ENCODE results near the gene CACNA1B. TPM values are rescaled to one million over a fixed set of nuclear protein-coding genes. Genes with fewer than 3 reads are reported as not detected.
"Not testable (repeated sequence)": the region's sequence is repeated elsewhere in the genome, so short reads cannot be mapped to it uniquely, and the experiment has no call there.

The CACNA1B gene
- total RNA-seq, 2 experiments from 2014 or later: 0.05 TPM

DNA sequence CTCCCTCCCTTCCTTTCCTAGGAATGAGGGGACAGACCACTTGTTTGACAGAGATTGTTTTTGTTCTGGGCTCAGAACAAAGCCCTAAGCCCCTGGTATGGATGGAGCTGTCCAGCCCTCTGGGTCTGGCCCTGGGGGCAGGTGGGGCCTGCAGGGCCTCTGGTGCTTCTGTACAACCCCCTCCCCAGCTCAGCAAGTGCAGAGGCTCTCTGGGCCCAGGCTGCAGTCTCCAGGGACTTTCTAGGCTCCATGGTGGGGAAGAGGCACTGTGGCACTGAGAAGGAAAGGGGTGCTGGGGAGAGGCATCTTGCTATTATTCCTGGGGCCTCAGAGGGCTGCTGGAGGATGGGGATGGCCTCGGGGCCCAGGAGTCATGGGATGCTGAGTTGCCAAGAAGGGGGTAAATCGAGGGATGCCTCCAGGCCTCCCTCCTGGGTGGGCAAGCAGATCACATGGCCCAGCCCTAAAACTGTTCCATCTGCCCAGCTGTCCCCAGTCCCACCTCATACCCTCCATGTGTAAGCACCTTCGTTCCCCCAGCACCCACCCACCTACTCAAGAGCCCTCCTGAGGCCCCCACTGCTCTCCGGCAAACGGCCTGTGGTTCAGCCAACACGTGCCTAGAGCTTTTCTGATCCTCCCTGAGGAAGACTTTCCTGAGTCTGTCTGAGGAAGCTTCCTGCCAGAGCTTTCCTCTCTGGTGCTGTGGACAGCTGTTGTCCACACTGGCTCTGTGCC, 225.7 kb downstream of the CACNA1B start:
- no peaks in the 10 kb centered on the region for H3K9me3 Mint-ChIP-seq
- no peak overlapping the region for H3K27ac Mint-ChIP-seq
- H3K4me1 Mint-ChIP-seq (ENCODE audit: low read depth): no peaks in the 10 kb centered on the region
- no peak overlapping the region for H3K4me3 Mint-ChIP-seq
- CTCF ChIA-PET: interaction anchor here (0.6 kb wide), 1 partner anchor 13 kb away, joined by 3 read pairs; no protein-coding TSS in a partner anchor
- H3K36me3 Mint-ChIP-seq (ENCODE audit: low read depth): no peaks in the 10 kb centered on the region
- DNase-seq: no peak
- intact Hi-C loops (cut with micrococcal nuclease): no loop called here
- peaks cover 2% of the 10 kb centered on the region for H3K27me3 Mint-ChIP-seq (ENCODE audit: low read depth)

DNA sequence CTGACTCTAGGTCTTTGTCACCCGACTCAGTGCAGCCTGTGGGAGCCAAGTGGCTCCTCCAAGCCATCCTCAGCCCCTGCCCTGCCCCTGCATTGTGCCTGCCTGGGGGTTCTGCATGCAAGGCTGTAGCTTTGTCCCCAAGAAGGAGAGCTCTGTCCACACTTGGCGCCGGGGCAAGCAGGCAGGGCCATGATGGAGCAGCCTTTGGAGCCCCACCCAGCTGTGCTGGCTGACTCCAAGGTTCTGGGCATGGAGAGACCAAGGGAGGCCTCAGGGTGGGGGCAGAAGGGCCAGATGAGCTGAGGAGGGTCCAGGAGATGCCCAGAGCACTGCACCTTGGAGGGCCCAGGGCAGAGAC, 226.2 kb downstream of the CACNA1B start:
- Mint-ChIP-seq H3K9me3 (no peaks in the 10 kb centered on the region), H3K27ac (no peak overlapping the region), H3K27me3 (ENCODE audit: low read depth) (peaks cover 2% of the 10 kb centered on the region), H3K4me3 (no peak overlapping the region), H3K4me1 (ENCODE audit: low read depth) (no peaks in the 10 kb centered on the region), H3K36me3 (ENCODE audit: low read depth) (no peaks in the 10 kb centered on the region)
- CTCF ChIA-PET: no interaction called here
- intact Hi-C loops (cut with micrococcal nuclease): no loop called here
- DNase-seq: no peak

DNA sequence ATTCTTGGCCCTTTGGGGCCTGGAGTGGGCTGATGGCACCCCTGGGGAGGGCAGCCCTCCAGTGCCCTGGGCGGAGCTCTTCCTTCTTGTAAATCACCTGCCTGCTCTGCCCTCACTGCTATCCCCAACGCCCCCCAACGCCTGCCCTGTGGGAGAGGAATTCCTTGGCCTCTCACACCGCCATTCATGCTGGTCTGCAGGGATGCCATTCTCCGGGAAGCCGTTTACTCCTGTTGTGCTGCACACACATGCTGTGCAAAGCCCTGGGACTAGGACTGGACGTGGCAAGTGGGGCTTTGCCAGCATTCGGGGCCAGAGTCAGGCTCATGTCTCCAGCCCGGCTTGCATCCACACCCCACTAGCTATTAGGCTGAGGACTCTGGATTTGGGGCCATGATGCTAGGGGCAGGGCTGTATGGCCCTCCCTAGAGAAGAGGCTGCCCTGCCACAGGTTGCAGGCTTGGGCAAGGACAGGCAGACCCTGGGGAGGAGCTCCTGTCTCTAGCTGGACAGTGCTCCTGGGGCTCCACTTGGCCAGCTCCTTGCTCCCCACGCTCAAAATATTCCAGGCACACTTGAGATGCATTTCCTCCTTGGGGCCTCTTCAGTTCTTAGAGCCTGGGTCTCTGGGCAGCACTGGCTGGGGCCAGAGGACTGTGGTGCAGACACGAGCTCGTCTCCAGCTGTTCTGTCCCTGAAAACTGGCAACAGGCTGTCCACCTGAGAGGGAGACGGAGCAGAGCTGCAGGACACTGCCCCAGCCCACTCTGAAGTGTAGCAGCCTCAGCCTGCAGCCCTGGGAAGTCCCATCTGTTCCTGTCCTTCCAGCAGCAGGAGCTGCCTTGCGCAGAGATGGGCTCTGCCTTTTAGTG, 226.9 kb downstream of the CACNA1B start:
- Mint-ChIP-seq H3K4me3 (no peak overlapping the region), H3K9me3 (no peaks in the 10 kb centered on the region), H3K4me1 (ENCODE audit: low read depth) (no peaks in the 10 kb centered on the region), H3K36me3 (ENCODE audit: low read depth) (no peaks in the 10 kb centered on the region), H3K27me3 (ENCODE audit: low read depth) (peaks cover 2% of the 10 kb centered on the region), H3K27ac (no peak overlapping the region)
- intact Hi-C loops (cut with micrococcal nuclease): no loop called here
- CTCF ChIA-PET: no interaction called here
- DNase-seq: no peak

DNA sequence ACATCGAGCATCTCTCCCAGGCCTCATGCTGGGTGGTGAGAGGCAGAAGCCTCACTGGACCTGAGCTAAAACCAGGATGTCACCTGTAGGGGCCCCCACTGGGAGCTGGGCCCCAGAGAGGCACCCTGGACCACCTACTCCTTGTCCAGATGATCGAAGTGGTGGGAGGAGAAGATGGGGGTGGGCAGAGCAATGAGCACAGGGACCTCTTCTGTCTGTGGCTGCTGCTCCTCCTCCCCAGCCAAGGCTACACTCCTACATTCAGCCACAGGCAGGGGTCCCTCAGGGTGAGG, 227.5 kb downstream of the CACNA1B start:
- H3K4me1 Mint-ChIP-seq (ENCODE audit: low read depth): no peaks in the 10 kb centered on the region
- no peak overlapping the region for H3K27ac Mint-ChIP-seq
- H3K27me3 Mint-ChIP-seq (ENCODE audit: low read depth): peaks cover 2% of the 10 kb centered on the region
- H3K9me3 Mint-ChIP-seq: no peaks in the 10 kb centered on the region
- DNase-seq: no peak
- no peaks in the 10 kb centered on the region for H3K36me3 Mint-ChIP-seq (ENCODE audit: low read depth)
- CTCF ChIA-PET: no interaction called here
- intact Hi-C loops (cut with micrococcal nuclease): no loop called here
- no peak overlapping the region for H3K4me3 Mint-ChIP-seq

DNA sequence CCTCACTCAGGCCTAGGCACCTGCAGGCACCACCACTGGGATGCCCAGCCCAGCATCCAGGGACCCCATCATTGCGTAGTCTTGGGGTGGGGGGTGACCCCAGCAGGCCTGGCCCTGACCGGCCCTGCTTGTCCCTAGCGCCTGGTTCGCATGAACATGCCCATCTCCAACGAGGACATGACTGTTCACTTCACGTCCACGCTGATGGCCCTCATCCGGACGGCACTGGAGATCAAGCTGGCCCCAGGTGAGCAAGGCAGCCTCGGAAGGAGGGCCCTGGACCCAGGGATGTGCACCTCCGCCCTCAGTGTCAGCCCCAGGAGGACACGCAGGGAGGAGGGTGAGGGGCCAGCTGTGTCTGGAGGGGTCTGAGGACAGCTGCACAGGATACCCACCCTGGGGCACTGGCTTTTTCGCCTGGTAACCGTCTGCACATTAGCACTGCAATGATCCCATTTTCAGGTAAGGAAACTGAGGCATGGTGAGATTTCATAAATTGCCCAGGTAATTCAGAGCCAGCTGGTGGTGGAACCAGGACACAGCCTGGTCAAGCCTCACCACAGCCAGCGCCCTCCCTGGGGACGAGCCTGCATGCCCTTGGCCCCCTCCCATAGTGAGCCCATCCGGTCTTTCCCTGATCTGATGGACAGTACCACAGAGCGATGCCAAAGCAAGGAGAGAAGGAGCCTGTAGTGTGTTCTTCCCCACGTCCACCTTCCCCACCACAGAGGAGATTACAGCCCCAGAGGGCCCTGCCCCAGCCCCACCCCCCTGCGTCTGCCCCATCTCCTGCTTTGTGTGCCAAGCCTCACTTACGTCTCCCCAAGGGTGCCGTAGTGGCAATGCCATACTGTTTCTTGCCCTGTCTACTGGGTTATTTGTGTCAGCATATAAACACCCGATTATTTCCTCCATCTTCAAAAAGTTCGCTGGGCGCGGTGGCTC, 228.3 kb downstream of the CACNA1B start:
- Mint-ChIP-seq H3K36me3 (ENCODE audit: low read depth) (no peaks in the 10 kb centered on the region), H3K27ac (no peak overlapping the region), H3K4me3 (no peak overlapping the region), H3K27me3 (ENCODE audit: low read depth) (peaks cover 2% of the 10 kb centered on the region), H3K9me3 (no peaks in the 10 kb centered on the region), H3K4me1 (ENCODE audit: low read depth) (no peaks in the 10 kb centered on the region)
- intact Hi-C loops (cut with micrococcal nuclease): no loop called here
- CTCF ChIA-PET: no interaction called here
- no peak for DNase-seq

DNA sequence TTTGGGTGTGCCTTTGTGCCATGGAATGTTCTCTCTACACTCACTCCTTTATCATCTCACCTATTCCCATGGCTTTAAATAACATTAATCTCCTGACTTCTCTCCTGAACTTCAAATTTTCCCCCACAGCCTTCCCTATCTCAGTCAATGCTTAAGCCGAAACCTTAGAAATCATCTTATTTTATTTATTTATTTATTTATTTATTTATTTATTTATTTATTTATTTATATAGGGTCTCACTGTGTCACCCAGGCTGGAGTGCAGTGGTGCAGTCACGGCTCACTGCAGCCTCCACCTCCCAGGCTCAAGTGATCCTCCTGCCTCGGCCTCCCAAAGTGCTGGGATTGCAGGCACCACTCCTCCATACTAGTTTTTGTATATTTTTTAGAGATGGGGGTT, 229.5 kb downstream of the CACNA1B start:
- H3K27ac Mint-ChIP-seq; DNase-seq; CTCF ChIA-PET; H3K4me1 Mint-ChIP-seq (ENCODE audit: low read depth); H3K4me3 Mint-ChIP-seq; H3K27me3 Mint-ChIP-seq (ENCODE audit: low read depth); intact Hi-C loops (cut with micrococcal nuclease); H3K36me3 Mint-ChIP-seq (ENCODE audit: low read depth); H3K9me3 Mint-ChIP-seq: not testable (repeated sequence)

DNA sequence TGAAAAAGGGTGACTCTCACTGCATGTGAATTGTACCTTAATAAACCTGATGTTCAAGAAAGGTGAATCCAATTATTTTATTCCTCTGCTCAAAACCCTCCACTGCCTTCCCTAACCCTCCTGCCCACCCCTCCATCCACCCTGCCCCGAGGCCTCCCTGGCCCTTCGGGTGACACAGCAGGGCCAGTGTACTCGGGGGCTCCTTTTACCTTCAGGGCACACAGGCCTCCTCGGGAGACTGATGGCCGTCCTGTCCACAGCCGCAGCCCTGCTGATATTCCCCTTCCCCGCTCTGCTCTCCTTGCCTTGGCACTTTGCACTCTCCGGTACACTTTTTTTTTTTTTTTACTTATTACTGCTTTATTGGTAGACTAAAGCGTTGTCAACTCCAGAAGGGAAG, 234.0 kb downstream of the CACNA1B start:
- Mint-ChIP-seq H3K9me3 (no peaks in the 10 kb centered on the region), H3K4me1 (ENCODE audit: low read depth) (no peaks in the 10 kb centered on the region)
- DNase-seq: no peak

DNA sequence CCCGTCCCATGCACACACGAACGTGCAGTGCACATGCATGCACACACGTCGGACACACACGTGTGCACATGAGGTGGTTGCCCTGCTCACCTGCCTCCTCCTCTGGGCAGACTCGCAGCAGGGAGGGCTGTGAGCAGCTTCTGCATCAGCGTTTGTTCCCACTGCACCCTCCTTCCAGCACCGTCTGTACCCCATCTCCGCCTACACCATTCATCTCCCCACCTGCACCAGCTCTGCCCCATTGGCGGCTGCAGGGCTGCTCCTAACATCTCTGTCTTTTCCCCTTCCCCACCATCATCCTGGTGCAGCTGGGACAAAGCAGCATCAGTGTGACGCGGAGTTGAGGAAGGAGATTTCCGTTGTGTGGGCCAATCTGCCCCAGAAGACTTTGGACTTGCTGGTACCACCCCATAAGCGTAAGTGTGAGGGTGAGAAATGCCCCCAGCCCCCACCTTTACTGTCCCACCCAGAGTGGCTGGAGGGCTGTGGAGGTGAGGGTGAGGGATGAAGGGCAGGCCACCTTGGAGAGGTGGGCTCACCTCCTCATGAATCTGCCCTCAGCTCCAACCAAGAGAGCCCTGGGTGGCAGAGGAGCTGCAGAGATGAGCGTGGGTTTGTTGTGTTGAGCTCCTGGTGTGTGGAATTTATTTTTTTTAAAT, 234.6 kb downstream of the CACNA1B start:
- peaks cover 4% of the 10 kb centered on the region for H3K27me3 Mint-ChIP-seq (ENCODE audit: low read depth)
- CTCF ChIA-PET: no interaction called here
- H3K9me3 Mint-ChIP-seq: no peaks in the 10 kb centered on the region
- intact Hi-C loops (cut with micrococcal nuclease): no loop called here
- H3K36me3 Mint-ChIP-seq (ENCODE audit: low read depth): no peaks in the 10 kb centered on the region
- no peak for DNase-seq
- H3K4me1 Mint-ChIP-seq (ENCODE audit: low read depth): no peaks in the 10 kb centered on the region
- H3K4me3 Mint-ChIP-seq: no peak overlapping the region
- no peak overlapping the region for H3K27ac Mint-ChIP-seq

More for the DNA sequence above, 234.0 kb downstream of the CACNA1B start:
- no peaks in the 10 kb centered on the region for H3K36me3 Mint-ChIP-seq (ENCODE audit: low read depth)
- H3K27me3 Mint-ChIP-seq (ENCODE audit: low read depth): peaks cover 5% of the 10 kb centered on the region
- CTCF ChIA-PET: no interaction called here
- intact Hi-C loops (cut with micrococcal nuclease): no loop called here
- H3K27ac Mint-ChIP-seq: no peak overlapping the region
- H3K4me3 Mint-ChIP-seq: no peak overlapping the region

DNA sequence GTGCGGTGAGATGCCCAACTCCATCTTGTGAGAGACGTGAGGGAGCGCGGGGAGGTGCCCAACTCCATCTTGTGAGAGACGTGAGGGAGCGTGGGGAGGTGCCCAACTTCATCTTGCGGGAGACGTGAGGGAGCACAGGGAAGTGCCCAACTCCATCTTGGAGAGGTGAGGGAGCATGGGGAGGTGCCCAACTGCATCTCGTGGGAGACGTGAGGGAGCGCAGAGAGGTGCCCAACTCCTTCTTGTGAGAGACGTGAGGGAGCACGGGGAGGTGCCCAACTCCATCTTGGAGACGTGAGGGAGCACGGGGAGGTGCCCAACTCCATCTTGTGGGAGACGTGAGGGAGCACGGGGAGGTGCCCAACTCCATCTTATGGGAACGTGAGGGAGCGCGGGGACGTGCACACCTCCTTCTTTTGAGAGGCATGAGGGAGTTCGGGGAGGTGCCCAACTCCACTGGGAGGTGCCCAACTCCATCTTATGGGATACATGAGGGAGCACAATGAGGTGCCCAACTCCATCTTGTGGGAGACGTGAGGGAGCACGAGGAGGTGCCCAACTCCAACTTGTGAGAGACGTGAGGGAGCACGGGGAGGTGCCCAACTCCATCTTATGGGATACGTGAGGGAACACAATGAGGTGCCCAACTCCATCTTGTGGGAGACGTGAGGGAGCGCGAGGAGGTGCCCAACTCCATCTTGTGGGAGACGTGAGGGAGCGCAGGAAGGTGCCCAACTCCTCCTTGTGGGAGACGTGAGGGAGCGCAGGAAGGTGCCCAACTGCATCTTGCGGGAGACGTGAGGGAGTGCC, 235.4 kb downstream of the CACNA1B start:
- H3K36me3 Mint-ChIP-seq (ENCODE audit: low read depth): no peaks in the 10 kb centered on the region
- CTCF ChIA-PET: no interaction called here
- intact Hi-C loops (cut with micrococcal nuclease): no loop called here
- no peak for DNase-seq
- no peaks in the 10 kb centered on the region for H3K4me1 Mint-ChIP-seq (ENCODE audit: low read depth)
- H3K27ac Mint-ChIP-seq: no peak overlapping the region
- H3K4me3 Mint-ChIP-seq: no peak overlapping the region
- peaks cover 4% of the 10 kb centered on the region for H3K27me3 Mint-ChIP-seq (ENCODE audit: low read depth)
- H3K9me3 Mint-ChIP-seq: no peaks in the 10 kb centered on the region

DNA sequence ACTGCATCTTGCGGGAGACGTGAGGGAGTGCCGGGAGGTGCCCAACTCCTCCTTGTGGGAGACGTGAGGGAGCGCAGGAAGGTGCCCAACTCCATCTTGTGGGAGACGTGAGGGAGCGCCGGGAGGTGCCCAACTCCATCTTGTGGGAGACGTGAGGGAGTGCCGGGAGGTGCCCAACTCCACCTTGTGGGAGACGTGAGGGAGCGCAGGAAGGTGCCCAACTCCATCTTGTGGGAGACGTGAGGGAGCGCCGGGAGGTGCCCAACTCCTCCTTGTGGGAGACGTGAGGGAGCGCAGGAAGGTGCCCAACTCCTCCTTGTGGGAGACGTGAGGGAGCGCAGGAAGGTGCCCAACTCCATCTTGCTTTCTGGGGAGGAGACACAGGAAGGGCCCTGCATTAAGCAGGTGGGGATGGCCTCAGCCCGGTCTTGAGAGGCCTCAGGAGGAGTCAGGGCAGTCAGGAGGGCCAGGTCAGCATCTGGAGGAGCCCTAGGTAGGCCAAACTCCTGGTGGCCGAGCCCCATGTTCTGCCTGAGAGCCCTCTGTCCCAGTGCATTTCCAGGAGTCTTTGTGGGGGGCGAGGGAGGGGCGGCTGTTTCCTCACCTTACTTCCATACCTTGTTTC, 236.2 kb downstream of the CACNA1B start:
- H3K27me3 Mint-ChIP-seq (ENCODE audit: low read depth); H3K4me1 Mint-ChIP-seq (ENCODE audit: low read depth); intact Hi-C loops (cut with micrococcal nuclease); DNase-seq; CTCF ChIA-PET; H3K27ac Mint-ChIP-seq; H3K4me3 Mint-ChIP-seq; H3K9me3 Mint-ChIP-seq; H3K36me3 Mint-ChIP-seq (ENCODE audit: low read depth): not testable (repeated sequence)

DNA sequence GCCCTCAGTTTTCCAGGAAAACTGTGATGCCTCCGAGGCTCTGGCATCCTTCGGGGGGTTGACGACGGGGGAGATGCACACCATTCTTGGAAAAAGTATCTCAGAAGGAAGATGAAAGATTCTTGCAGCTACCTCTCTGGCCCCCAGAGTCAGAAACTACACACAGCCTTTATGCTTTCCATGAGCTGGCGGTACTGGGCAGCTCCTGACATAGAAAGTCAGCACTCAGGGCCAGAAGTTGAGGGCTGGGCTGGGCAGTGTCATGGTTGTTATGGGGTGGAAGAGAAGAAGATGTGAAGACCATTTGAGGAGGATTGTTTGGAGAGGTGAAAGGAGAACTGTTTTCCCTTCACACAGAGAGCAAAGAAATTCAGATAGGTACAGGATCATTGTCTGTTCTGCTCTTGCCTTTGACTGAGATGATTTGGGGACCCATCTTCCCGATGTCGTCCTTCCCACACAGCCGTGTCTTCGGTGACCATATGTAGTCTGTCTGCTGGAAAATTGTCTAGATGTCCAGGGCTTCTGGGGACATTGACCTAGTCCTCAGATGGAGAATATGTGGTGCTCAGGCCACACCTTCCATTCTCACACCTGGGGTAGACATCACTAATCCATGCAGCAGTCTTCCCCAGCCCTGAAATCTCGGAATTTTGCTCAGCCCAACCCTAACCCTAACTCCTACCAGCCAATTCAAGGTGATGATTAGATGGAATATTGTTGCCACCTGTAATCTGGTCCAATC, 237.1 kb downstream of the CACNA1B start:
- H3K27me3 Mint-ChIP-seq (ENCODE audit: low read depth): peaks cover 4% of the 10 kb centered on the region
- no peak overlapping the region for H3K4me3 Mint-ChIP-seq
- H3K9me3 Mint-ChIP-seq: no peaks in the 10 kb centered on the region
- H3K4me1 Mint-ChIP-seq (ENCODE audit: low read depth): no peaks in the 10 kb centered on the region
- CTCF ChIA-PET: no interaction called here
- intact Hi-C loops (cut with micrococcal nuclease): no loop called here
- no peaks in the 10 kb centered on the region for H3K36me3 Mint-ChIP-seq (ENCODE audit: low read depth)
- no peak overlapping the region for H3K27ac Mint-ChIP-seq
- DNase-seq: no peak
